GM20431 (cell line): ENCODE measurements around the gene STX11.

Experiments
- in situ Hi-C: fragments of 300-500 bp; cut with MseI, MboI; formaldehyde crosslinking; loops from one replicate; pipeline ENCODE4 v1.15.0; 2020; ENCODE audit warnings: low sequenced_read_pairs; ENCODE audit not compliant: unreplicated experiment

The STX11 gene

GRCh38 chr6:144139817-144140216 lies 10.5 kb upstream of the STX11 start:
- in situ Hi-C loops = no loop called here

- in situ Hi-C loops = no loop called here
These were observed 9.4 kb upstream of the STX11 start for GRCh38 chr6:144140867-144141266.

GRCh38 chr6:144141470-144141869 lies 8.8 kb upstream of the STX11 start:
- in situ Hi-C loops = no loop called here

DNA sequence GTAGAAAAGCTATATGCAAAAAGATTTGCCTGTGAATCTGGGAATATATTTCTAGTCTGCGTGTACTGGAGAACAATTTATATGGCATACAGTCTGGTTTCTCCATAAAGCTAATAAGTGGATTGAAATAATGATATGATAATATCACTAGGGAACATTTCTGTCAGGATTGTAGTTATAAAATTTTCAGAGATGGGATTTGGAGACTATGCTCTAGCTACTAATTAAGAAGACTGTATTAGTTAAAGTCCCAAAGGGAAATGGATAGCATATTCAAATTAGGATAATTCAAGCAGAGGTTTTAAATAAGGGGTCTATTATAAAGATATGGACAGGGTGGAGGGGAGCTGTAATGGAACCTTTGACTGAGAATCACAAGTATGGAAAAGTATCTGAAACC lies 7.2 kb upstream of the STX11 start:
- in situ Hi-C loops = no loop called here

GRCh38 chr6:144143878-144144277 lies 6.4 kb upstream of the STX11 start:
- in situ Hi-C loops = no loop called here

DNA sequence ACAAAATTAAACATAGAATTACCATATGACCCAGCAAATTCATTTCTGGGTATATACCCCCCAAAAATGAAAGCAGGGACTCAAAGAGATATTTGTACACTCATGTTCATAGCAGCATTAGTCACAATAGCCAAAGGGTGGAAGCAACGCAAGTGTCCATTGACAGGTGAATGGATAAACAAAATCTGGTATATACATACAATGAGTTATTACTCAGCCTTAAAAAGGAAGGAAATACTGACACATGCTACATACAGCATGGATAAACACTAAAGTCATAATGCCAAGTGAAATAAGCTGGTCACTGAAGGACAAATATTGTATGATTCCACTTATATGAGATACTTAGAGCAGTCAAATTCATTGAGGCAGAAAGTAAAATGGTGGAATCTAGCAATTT lies 5.3 kb upstream of the STX11 start:
- in situ Hi-C loops = no loop called here

DNA sequence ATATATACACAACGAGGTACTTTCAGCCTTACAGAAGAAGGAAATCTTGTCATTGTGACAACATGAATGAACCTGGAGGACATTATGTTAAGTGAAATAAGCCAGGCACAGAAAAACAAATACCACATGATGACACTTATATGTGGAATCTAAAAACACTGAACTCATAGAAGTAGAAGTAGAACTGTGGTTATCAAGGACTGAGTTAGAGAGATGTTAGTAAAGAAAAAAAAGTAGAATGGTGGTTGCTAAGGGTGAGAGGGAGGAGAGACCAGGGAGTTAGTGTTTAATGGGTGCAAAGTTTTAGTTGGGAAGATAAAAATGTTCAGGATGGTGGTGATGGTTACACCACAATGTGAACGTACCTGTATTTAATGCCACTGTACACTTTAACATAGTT lies 4.8 kb upstream of the STX11 start:
- in situ Hi-C loops = no loop called here

- in situ Hi-C loops = no loop called here
These were observed 1.4 kb upstream of the STX11 start for GRCh38 chr6:144148886-144149285.

GRCh38 chr6:144149558-144149893 lies 791 bp upstream of the STX11 start:
- in situ Hi-C loops = no loop called here

- in situ Hi-C loops = no loop called here
These were observed 667 bp downstream of the STX11 start for GRCh38 chr6:144150710-144151657.

DNA sequence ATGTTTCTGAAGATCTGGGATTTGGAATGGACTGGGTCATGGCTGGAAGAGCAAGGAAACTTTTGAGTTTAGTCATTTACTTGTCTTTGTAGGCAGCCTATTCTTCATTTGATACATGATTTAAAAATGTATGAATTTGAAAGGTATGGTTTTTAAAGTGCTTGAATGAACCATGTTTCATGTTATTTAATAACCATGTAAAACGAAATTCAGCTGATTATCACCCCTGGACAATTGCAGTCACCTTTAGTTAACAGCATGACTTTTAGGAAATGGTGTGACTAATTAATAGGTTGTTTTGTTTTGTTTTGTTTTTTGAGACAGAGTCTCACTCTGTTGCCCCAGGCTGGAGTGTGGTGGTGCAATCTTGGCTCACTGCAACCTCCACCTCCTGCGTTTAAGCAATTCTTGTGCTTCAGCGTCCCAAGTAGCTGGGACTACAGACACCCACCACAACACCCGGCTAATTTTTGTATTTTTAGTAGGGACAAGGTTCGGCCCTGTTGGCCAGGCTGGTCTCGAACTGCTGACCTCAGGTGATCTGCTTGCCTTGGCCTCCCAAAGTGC lies 2.1 kb downstream of the STX11 start:
- in situ Hi-C loops = no loop called here

DNA sequence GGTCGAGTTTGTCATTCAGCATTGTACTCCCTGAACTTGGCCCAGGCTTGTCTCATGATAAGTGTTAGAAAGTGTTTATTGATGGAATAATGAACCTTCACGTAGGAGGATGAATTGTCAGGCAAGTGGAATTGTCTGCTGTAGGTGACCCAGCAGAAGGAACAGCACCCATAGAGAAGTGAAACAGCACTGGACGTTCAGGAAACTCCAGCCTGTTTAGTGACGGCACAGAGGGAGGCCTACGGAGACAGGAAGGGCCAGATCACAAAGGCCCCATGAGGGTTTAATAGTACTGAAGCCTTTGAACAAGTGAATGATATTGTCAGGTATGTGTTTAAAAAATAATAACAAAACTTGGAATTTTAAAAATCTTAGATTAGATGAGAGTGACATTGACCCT lies 2.9 kb downstream of the STX11 start:
- in situ Hi-C loops = no loop called here

- in situ Hi-C loops = no loop called here
These were observed 3.7 kb downstream of the STX11 start for GRCh38 chr6:144153971-144154370.

DNA sequence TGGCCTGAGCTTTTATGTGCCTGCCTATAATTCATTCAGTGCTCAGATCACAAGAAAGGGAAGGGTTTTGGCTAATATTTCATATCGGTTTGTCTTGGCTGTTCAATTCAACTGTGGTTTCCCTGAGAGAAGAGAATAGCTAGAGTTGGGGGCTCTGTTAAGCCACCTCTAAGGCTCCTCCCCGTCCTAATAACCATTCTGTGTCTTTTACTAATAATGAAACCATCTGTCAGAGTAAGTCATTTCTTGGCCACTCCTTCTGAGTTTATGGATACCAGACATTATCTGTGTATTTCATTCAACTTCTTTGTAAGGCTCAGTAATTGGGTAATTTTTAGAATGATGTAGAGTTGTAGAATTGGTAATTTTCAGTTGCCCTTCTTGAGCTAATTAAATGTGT lies 5.2 kb downstream of the STX11 start:
- in situ Hi-C loops = no loop called here

DNA sequence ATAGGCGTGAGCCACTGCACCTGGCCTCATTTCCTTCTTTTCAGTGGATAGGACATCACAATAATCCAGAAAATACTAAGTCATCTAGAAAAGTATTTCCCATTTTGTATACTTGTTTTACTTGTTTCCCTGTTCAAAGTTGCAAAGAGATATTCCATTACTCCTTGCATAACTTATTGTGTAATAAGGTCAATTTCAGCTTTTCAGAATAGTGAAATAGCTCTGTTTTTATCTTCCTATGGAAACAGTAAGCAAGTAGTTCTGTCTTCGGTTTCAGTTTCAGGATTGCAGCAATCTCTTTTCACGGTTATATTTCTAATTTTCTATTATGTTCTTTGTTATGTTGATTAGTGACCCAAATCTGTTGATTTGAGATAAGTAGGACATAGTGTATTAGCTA lies 6.0 kb downstream of the STX11 start:
- in situ Hi-C loops = no loop called here

DNA sequence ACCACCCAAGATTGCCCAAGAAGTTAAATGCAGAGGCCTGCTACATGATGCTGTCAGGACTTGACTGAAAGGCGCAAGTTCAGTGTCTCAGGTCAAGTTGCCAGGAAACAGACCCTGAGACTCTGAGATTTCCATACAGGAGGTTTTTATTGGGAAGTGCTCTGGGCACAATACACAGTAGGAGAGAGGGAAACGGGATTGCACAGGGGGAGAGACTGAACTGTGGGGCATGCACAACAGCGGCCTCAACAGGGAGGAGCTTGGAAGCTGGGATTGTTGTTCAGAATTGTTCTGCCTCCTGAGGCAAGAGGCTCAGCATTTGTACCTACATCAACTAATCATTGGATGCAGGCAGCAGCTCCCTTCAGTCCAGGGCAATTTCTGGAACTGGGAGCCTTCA lies 6.7 kb downstream of the STX11 start:
- in situ Hi-C loops = no loop called here

GRCh38 chr6:144158133-144158532 lies 7.8 kb downstream of the STX11 start:
- in situ Hi-C loops = no loop called here

GRCh38 chr6:144159223-144159622 lies 8.9 kb downstream of the STX11 start:
- in situ Hi-C loops = no loop called here

DNA sequence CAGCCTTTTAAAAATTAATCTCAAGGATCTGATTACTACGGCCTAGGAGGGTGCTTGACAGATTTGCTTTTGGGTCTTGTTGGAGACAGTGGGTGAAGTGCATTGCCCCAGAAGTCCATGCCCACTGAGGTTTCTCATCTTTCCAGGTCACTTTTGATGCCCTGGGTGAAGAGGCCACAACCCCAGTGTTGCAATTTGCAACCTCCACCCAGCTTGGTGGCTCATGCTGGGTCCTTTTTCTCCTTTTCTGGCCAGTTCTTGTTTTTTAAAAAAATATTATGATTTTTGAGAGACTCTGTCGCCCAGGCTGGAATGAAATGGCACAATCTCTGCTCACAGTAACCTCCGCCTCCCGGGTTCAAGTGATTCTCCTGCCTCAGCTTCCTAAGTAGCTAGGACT lies 9.4 kb downstream of the STX11 start:
- in situ Hi-C loops = no loop called here

DNA sequence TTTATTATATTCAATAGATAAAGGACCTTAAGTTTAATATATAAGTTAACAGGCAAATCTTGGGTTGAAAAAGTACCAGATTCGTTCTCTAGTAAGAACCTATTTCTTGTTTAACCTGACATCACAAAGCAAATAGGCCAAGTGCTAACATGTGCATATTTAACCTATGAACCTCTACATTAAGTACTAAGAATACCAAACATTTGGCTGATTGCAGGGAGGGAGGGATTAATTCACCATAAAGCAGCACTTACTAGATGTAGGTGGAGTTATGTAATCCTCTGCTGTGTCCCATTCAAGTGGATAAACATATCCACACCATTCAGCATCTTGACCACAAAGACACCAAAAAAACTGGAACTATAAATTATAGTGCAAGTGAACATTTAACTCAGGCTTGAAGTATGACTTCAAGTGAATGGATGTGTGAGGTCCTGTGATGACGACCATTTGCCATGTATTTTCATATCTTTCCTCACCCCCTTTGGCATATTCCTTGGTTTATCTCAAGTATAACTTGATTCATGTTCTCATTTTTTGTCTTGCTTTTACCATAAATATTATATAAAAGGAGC lies 10.2 kb downstream of the STX11 start:
- in situ Hi-C loops = no loop called here

- in situ Hi-C loops = no loop called here
These were observed 11.7 kb downstream of the STX11 start for GRCh38 chr6:144161975-144162374.

GRCh38 chr6:144162977-144163376 lies 12.7 kb downstream of the STX11 start:
- in situ Hi-C loops = no loop called here
